G401.6 (cell line): ENCODE results near the gene THAP10.
"Not testable (repeated sequence)": the region's sequence is repeated elsewhere in the genome, so short reads cannot be mapped to it uniquely, and the experiment has no call there.

Source experiments
- FAIRE-seq: peaks from 2 replicates; lab custom pipeline; 2012; peaks lifted over from hg19 to GRCh38; lab: Jason Lieb, UNC

THAP10 gene

GRCh38 chr15:70892002-70892911 lies at the start of gene THAP10, which contains the start of gene LRRC49:
TSS of gene THAP10 (minus strand) at chr15:70892433. CDS start at chr15:70892272, 161 bp downstream.
TSS of gene LRRC49 (plus strand) at chr15:70892826. CDS start at chr15:70892895, 69 bp downstream.
- peak; percentile 95 for FAIRE-seq

GRCh38 chr15:70936326-70936725 lies 44.1 kb upstream of the THAP10 start:
- no peak for FAIRE-seq

- no peak for FAIRE-seq
Measured at GRCh38 chr15:70935631-70936030, 43.4 kb upstream of the THAP10 start.

GRCh38 chr15:70933411-70933810 lies 41.2 kb upstream of the THAP10 start:
- no peak for FAIRE-seq

GRCh38 chr15:70932397-70932796 lies 40.2 kb upstream of the THAP10 start:
- FAIRE-seq, result no peak

- no peak for FAIRE-seq
Measured at GRCh38 chr15:70931821-70932220, 39.6 kb upstream of the THAP10 start.

GRCh38 chr15:70926914-70927313 lies 34.7 kb upstream of the THAP10 start:
- FAIRE-seq, result not testable (repeated sequence)

- FAIRE-seq, result peak; percentile 60
Measured at GRCh38 chr15:70923311-70924080, 31.3 kb upstream of the THAP10 start.

GRCh38 chr15:70922119-70922518 lies 29.9 kb upstream of the THAP10 start:
- no peak for FAIRE-seq

- FAIRE-seq, result no peak
Measured at GRCh38 chr15:70920981-70921696, 28.9 kb upstream of the THAP10 start.

GRCh38 chr15:70917955-70918354 lies 25.7 kb upstream of the THAP10 start:
- FAIRE-seq, result no peak

- FAIRE-seq, result no peak
Measured at GRCh38 chr15:70916531-70916930, 24.3 kb upstream of the THAP10 start.

GRCh38 chr15:70912187-70912586 lies 20.0 kb upstream of the THAP10 start:
- no peak for FAIRE-seq

GRCh38 chr15:70910958-70911357 lies 18.7 kb upstream of the THAP10 start:
- FAIRE-seq, result no peak

GRCh38 chr15:70907784-70908471 lies 15.7 kb upstream of the THAP10 start:
- no peak for FAIRE-seq

GRCh38 chr15:70906842-70907241 lies 14.6 kb upstream of the THAP10 start:
- FAIRE-seq, result no peak

- no peak for FAIRE-seq
Measured at GRCh38 chr15:70902107-70902506, 9.9 kb upstream of the THAP10 start.

GRCh38 chr15:70892912-70893560 lies 803 bp upstream of the THAP10 start:
- peak; percentile 50 for FAIRE-seq

GRCh38 chr15:70882361-70882760 lies 9.9 kb downstream of the THAP10 start:
- no peak for FAIRE-seq

GRCh38 chr15:70880781-70881180 lies 11.5 kb downstream of the THAP10 start:
- FAIRE-seq, result no peak

GRCh38 chr15:70879401-70879800 lies 12.8 kb downstream of the THAP10 start:
- FAIRE-seq, result no peak
